Amniotic stem cell (primary cell): Measurements from ENCODE around the gene HTR3E.
A peak's percentile ranks its signal among the peaks of the same experiment; 100 is the strongest.
"Not testable (repeated sequence)": the region's sequence is repeated elsewhere in the genome, so short reads cannot be mapped to it uniquely, and the experiment has no call there.

Source experiments
- DNase-seq: peaks from one replicate; lab custom pipeline; 2025; lab: John Stamatoyannopoulos, UW

HTR3E gene

DNA sequence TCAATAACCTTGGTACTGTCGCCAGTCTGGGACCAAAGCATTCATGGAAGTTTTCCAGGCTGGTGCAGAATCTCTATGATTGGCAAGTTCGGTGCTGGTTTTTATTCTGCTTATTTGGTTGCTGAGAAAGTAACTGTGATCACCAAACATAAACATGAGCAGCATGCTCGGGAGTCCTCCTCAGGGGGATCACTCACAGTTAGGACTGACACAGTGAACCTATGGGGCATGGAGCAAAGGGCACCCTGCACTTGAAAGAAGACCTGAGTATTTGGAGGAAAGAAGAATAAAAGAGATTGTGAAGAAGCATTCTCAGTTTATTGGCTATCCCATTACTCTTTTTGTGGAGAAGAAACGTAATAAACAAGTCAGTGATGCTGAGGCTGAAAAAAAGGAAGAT lies 19.2 kb downstream of the HTR3E start:
- no peak for DNase-seq

GRCh38 chr3:184117636-184118035 lies 20.8 kb downstream of the HTR3E start:
- no peak for DNase-seq

- not testable (repeated sequence) for DNase-seq
These were observed 24.2 kb downstream of the HTR3E start for GRCh38 chr3:184121031-184121430.

- DNase-seq, result no peak
These were observed 29.1 kb downstream of the HTR3E start for GRCh38 chr3:184126006-184126405.

DNA sequence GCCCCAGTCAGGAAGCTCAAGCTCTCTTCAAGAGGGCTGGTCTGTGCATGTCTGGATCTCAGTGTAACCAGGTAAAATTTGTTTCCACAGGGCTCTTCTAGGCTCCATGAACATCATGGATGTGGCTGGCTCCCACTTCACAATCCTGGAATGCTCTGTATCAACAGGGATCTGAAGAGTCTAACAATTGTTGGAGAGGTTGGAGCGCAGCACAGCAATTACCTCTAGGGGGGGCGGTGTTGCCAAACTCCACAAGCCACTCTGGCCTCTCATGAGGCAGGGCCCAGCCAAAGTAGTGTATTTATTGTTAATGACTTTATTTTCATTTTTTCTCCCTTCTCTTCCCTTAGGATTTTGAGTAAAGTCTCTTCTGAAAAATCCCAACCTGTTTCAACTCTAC lies 32.1 kb downstream of the HTR3E start:
- no peak for DNase-seq

GRCh38 chr3:184132945-184133344 lies 36.1 kb downstream of the HTR3E start:
- no peak for DNase-seq

DNA sequence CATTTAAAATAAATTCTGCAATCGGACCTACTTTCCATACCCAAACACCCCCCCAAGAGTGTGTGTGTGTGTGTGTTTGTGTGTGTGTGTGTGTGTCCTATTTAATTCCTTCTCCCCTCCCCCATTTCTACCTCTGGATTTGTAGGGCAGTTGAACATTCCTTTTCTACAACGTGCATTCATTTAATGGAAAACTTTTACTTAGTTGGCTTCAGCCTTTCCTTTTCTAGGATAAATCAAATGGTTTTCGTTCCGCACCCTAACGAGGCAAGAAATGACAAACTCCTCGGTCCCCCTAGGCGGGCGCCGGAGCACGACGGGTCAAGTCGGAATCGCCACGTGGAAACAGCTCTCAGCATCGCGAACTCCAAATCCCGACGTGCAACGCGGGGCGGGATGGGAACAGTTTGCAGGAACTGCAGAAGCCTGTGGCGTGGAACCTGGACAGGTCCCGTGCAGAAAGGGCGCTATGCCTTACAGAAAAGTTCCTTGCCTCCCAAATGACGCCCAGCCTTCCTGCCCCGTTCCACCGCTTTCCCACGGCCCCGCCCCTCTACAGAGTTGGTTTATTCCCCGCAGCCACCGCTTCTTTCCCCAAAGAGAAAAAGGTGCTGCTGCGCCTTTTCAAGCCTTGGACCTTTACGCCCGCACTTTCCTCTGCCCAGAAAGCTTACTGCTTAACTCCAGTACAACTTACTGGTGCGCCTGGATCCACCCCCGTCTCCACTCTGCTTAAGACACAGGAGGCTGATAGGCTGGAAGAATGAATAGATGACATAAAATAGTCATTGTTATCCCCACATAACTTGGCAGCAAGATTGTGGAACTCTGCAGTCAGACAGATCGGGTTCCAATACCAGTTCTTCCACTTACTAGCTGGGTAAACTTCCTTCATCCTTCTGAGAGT lies 37.2 kb downstream of the HTR3E start:
- DNase-seq, result peak; percentile 66

DNA sequence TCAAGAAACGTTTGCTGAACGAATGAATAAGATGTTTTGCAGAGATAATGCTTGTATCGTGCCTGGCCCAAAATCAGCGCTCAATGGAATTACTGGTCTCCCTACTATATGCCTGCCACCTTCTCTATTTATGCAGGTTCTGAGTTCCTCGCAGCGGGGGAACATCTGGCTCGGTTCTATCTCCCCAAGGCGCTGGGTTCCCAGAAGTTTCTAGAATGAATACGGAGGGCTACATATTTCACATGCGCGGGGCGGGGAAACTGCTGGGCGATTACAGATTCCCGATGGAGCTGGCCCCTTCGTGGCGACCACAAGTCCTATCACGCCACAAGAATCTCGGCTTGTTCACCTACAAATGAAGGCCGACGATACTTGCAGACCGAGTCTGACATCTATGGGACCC lies 37.9 kb downstream of the HTR3E start:
- no peak for DNase-seq

DNA sequence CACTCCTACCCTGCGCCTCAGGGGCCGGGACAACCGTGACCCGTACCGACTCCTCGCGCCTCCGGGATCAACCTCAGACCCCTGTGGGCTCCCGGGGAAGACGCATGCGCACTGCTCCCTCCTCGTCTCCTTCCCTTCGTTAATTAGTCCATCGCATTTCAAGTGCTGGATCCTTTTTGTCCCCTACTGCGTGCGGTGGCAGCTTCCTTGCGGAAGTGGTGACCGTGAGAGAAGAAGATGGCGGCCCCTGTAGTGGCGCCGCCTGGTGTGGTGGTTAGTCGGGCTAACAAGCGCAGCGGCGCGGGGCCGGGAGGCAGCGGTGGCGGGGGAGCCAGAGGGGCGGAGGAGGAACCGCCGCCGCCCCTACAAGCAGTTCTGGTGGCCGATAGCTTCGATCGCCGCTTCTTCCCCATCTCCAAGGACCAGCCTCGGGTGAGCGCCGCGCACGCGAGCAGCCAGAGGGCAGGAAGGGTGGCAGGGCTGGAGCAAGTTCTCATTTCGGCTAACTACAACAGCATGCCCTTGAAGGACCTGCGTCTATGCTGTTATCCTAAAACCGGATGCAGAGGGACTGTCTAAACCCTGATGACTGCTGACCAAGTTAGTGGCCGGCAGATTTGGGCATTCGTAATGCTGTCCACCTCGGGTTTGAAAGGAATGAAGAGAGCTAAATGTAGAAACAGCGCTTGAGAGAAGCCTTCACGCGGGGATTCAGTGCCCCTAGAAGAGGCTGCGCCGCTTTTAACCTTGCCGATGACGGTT lies 38.5 kb downstream of the HTR3E start, which contains the start of gene EIF2B5:
Gene EIF2B5, plus strand, starts transcription at position 210 of the 762 bp plus-strand sequence. Its CDS starts 28 bp downstream, at position 238.
- peak; percentile 67 for DNase-seq

DNA sequence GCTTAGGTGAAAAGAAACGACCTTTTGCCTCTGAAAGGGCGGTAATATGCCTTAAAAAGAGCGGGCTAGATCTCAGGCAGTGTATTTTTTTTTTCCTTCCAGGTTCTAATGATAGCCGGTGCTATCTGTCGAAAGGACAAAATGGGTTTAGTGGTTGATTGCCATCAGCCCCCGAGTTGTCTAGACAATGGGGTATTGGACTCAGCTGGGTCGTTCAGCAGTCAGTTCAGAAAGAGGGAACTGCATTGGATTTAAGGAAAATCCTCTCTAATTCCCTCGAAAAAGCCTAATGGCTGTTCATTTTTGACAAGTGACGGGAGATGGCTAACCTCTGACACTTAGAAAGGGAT lies 39.0 kb downstream of the HTR3E start:
- no peak for DNase-seq

DNA sequence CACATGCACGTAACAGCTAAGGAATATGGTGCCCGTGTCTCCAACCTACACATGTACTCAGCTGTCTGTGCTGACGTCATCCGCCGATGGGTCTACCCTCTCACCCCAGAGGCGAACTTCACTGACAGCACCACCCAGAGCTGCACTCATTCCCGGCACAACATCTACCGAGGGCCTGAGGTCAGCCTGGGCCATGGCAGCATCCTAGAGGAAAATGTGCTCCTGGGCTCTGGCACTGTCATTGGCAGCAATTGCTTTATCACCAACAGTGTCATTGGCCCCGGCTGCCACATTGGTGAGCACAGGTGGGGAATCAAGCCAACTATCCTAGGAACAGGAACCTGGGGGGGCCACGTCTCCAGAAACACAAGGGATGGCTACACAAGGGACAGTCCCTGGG lies 43.6 kb downstream of the HTR3E start:
- no peak for DNase-seq

GRCh38 chr3:184142199-184142598 lies 45.3 kb downstream of the HTR3E start:
- no peak for DNase-seq

GRCh38 chr3:184143327-184143726 lies 46.5 kb downstream of the HTR3E start:
- DNase-seq, result no peak

- DNase-seq, result no peak
These were observed 47.6 kb downstream of the HTR3E start for GRCh38 chr3:184144505-184144904.

DNA sequence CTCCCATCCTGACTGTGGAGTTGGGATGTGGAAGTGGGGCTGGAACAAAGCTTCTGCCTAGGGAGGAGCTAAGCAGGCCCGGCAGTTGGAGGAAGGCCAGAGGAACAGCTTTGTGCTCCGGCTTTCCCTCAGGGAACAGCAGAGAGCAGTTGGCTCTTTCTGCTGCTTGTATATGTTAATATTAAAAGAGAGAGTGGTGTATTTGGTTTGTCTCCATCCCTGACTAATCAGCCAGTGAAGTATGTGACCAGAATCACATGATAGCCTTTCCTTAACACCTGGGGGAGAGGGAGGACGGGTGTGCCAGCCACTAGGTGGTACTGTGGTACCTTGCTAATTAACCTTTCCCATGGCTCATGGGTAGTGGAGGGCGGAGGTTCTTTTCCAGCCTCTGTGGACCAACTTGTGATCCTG lies 48.3 kb downstream of the HTR3E start:
- no peak for DNase-seq

DNA sequence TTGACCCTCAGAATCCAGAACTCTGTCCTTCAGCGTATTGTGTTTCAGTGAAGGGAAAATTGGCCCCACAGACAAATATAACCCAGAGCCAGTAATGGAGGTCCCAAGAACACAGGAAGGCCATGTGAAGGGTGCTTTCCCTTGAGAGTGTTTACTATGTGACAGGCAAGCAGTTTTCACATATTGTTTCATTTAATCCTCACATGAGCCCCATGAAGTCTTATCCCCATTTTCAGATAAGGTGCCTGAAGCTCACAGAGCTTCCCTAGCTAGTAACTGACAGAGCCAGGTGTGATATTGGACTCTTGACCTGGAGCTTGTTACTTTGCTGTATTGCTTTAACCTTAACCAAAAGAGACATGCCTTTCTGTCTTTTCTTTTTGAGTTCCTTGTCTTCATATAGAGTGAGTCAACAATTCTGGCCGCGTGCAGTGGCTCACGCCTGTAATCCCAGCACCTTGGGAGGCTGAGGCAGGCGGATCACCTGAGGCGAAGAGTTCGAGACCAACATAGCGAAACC lies 48.9 kb downstream of the HTR3E start:
- no peak for DNase-seq

GRCh38 chr3:184148076-184148475 lies 51.2 kb downstream of the HTR3E start:
- DNase-seq, result no peak

- DNase-seq, result no peak
These were observed 52.3 kb downstream of the HTR3E start for GRCh38 chr3:184149123-184149522.

GRCh38 chr3:184149770-184150169 lies 52.9 kb downstream of the HTR3E start:
- DNase-seq, result not testable (repeated sequence)

DNA sequence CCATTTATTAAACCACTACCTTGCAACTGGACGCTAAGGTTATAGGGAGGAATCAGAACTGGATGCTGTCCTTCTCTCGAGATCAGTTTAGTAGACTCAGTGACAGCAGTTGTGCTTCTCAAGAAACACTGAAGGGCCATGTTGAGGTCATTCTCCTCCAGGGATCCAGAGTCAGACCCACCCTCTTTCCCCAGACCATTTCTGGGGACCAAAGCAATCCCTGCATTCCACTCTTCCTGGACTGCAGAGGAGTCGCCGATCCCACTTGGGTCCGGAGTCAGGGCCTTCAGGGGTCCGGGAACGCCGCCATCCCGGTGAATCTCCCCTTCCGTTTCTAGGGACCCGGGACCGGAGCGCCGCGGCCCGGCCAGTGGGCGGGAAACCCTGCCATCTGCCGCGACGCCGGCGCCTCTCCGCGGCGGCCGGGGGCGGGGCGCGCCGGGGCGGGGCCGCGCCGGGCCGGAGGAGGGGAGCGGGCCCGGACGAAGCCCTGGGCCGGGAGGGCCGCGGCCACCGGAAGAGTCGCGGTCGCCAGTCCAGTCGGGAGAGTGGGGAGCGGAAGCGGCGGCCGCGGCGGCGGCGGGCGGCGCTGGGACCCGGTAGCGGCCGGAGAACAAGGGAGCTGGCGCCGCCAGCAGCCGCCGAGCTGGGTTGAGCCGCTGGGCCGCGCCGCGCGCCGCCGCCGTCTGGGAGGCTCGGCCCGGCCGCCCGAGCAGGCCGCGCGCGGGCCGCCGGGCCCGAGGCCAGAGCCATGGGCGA lies 58.2 kb downstream of the HTR3E start, which contains the start of gene DVL3:
Gene DVL3, plus strand, starts transcription at position 493 of the 759 bp plus-strand sequence. Its CDS starts 259 bp downstream, at position 752.
- DNase-seq, result no peak

DNA sequence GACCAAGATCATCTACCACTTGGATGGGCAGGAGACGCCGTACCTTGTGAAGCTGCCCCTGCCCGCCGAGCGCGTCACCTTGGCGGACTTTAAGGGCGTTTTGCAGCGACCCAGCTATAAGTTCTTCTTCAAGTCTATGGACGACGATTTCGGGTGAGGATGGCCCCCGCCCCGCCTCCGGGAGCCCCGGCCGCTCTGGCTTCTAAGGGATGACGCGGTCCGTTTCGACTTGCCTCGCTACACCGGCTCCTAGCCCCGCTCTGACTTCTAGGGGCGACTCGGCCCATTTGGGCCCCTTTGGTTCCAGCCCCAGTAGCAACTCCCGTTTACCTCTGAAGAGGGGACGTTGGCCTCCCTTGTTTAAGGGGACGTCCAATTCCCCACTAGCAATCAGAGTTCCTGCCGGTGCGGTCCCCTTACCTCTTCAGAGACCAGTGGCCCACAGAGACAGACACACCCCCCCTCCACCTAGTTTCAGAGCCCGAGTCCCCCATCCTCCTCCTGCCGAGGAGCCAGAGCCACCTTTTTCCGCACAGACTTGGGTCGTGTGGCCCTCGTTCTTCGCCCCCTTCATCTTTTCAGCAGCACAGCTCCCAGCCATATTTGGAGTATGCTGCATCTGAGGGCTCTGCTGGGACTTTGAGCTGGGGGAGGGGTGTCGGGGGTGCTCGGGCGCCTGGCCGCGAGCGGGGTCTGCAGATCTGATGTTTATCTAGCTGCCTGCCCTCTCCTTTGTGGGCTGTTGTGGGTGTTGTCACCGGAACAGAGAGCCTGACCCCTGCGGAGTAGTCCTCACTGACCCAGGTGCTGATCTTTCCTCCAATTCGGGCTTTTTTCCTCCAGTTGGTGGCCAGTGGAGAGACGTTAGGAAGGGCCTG lies 59.0 kb downstream of the HTR3E start:
- no peak for DNase-seq
